T47D (cell line): ENCODE results near the gene UMPS.

Experiments
- DNase-seq, 2 experiments: peaks; one replicate each; pipeline versions ENCODE4 v3.0.0 to v3.0.0-alpha.2; 2011 to 2012; ENCODE audit warnings: low read depth in 1 of 2, low spot score in 1 of 2
- JUND ChIP-seq: IDR thresholded peaks from 2 replicates; pipeline ENCODE4 v1.6.1; 2012; ENCODE audit warnings: low read depth
- in situ Hi-C: cut with HindIII; loops from 2 replicates; pipeline ENCODE4 v1.10.0; 2016; ENCODE audit warnings: low sequenced_read_pairs, low pct_unique_long_range_greater_than_20kb

Gene UMPS

GRCh38 chr3:124730129-124730940, at the start of gene UMPS:
Gene UMPS, plus strand, starts transcription at chr3:124730452. Its CDS starts 20 bp downstream, at chr3:124730472.
- no peak for TF ChIP-seq JUND
- in situ Hi-C loops = no loop called here
- peak; percentile 77 to 89 for DNase-seq

GRCh38 chr3:124680521-124680920, 49.7 kb upstream of the UMPS start:
- in situ Hi-C loops = no loop called here
- no peak for DNase-seq
- no peak for TF ChIP-seq JUND

- no peak for DNase-seq
- TF ChIP-seq JUND = no peak
- in situ Hi-C loops = no loop called here
These were observed 48.0 kb upstream of the UMPS start for GRCh38 chr3:124682263-124682662.

- no peak for TF ChIP-seq JUND
- in situ Hi-C loops = no loop called here
- DNase-seq = no peak
These were observed 45.8 kb upstream of the UMPS start for GRCh38 chr3:124684459-124684858.

GRCh38 chr3:124685067-124685466, 45.2 kb upstream of the UMPS start:
- TF ChIP-seq JUND = no peak
- DNase-seq = no peak
- in situ Hi-C loops = no loop called here

GRCh38 chr3:124685481-124685880, 44.8 kb upstream of the UMPS start:
- no peak for TF ChIP-seq JUND
- DNase-seq = no peak
- in situ Hi-C loops = no loop called here

- no peak for TF ChIP-seq JUND
- in situ Hi-C loops = no loop called here
- no peak for DNase-seq
These were observed 44.1 kb upstream of the UMPS start for GRCh38 chr3:124686028-124686670.

- DNase-seq = peak; percentile 80 to 84
- in situ Hi-C loops = no loop called here
- no peak for TF ChIP-seq JUND
These were observed 41.4 kb upstream of the UMPS start for GRCh38 chr3:124688581-124689454.

GRCh38 chr3:124691599-124691998, 38.7 kb upstream of the UMPS start:
- in situ Hi-C loops = no loop called here
- no peak for TF ChIP-seq JUND
- no peak for DNase-seq

- no peak for TF ChIP-seq JUND
- in situ Hi-C loops = no loop called here
- no peak for DNase-seq
These were observed 35.8 kb upstream of the UMPS start for GRCh38 chr3:124694486-124694885.

GRCh38 chr3:124695369-124695768, 34.9 kb upstream of the UMPS start:
- DNase-seq = no peak
- TF ChIP-seq JUND = no peak
- in situ Hi-C loops = no loop called here

GRCh38 chr3:124696006-124696405, 34.2 kb upstream of the UMPS start:
- in situ Hi-C loops = no loop called here
- no peak for DNase-seq
- no peak for TF ChIP-seq JUND
